ENCODE results near the gene RBMS1.

GRCh38 chr2:160242893-160243564 lies 250.6 kb downstream of the RBMS1 start:
- TF ChIP-seq CTCF (IDR thresholded peaks at IDR 0.05; ENCODE audit: low read depth, low read length) (no peak), EZH2phosphoT487 (IDR thresholded peaks at IDR 0.05; ENCODE audit: low read depth) (no peak)

Data from OCI-LY3 (cell line).